HG02970 (cell line): ENCODE data around the gene GPI.
"Not testable (repeated sequence)": the region's sequence is repeated elsewhere in the genome, so short reads cannot be mapped to it uniquely, and the experiment has no call there.

Experiments
- ATAC-seq: cut with Tn5 transposase; IDR thresholded peaks from one replicate; pipeline ENCODE4 v1.9.1; 2021; ENCODE audit warnings: mild to moderate bottlenecking, moderate library complexity, moderate number of reproducible peaks; ENCODE audit not compliant: unreplicated experiment, low FRiP score

Gene GPI

GRCh38 chr19:34400844-34401243, 35.8 kb downstream of the GPI start:
- ATAC-seq, result not testable (repeated sequence)

GRCh38 chr19:34402074-34402600, 37.1 kb downstream of the GPI start:
- no peak for ATAC-seq

- ATAC-seq, result no peak
Measured at GRCh38 chr19:34403784-34404108, 38.8 kb downstream of the GPI start.

GRCh38 chr19:34404109-34404909, 39.3 kb downstream of the GPI start, which contains the start of gene PDCD2L:
Gene PDCD2L, plus strand, starts transcription at chr19:34404399. Its CDS starts 32 bp downstream, at chr19:34404431.
- ATAC-seq, result peak; percentile 81

GRCh38 chr19:34405892-34406660, 41.1 kb downstream of the GPI start:
- ATAC-seq, result no peak

GRCh38 chr19:34408411-34408810, 43.4 kb downstream of the GPI start:
- no peak for ATAC-seq

GRCh38 chr19:34409189-34410164, 44.5 kb downstream of the GPI start:
- ATAC-seq, result no peak

- no peak for ATAC-seq
Measured at GRCh38 chr19:34411216-34411615, 46.2 kb downstream of the GPI start.

GRCh38 chr19:34416021-34416545, 51.1 kb downstream of the GPI start:
- ATAC-seq, result no peak

GRCh38 chr19:34418300-34418699, 53.3 kb downstream of the GPI start:
- no peak for ATAC-seq

GRCh38 chr19:34426096-34426661, 61.2 kb downstream of the GPI start:
- ATAC-seq, result no peak

- peak; percentile 45 for ATAC-seq
Measured at GRCh38 chr19:34428549-34429285, 63.7 kb downstream of the GPI start.

- ATAC-seq, result no peak
Measured at GRCh38 chr19:34429553-34429952, 64.6 kb downstream of the GPI start.

- ATAC-seq, result no peak
Measured at GRCh38 chr19:34430738-34431625, 66.0 kb downstream of the GPI start.

GRCh38 chr19:34431681-34432402, 66.8 kb downstream of the GPI start:
- no peak for ATAC-seq

- no peak for ATAC-seq
Measured at GRCh38 chr19:34432797-34433196, 67.8 kb downstream of the GPI start.

GRCh38 chr19:34436716-34437115, 71.7 kb downstream of the GPI start:
- no peak for ATAC-seq
